Measurements from ENCODE around the gene LNPEP. TPM values are rescaled to one million over a fixed set of nuclear protein-coding genes. Genes with fewer than 3 reads are reported as not detected.

Gene LNPEP
- total RNA-seq, 1 donor from 2014 or later: 19.6 TPM

GRCh38 chr5:97021416-97021815 lies 85.5 kb downstream of the LNPEP start:
- peaks cover 9% of the 10 kb centered on the region for H3K4me1 ChIP-seq
- Mint-ChIP-seq H3K9me3 (no peaks in the 10 kb centered on the region), H3K4me3 (no peak overlapping the region), H3K36me3 (peaks cover 11% of the 10 kb centered on the region), H3K27me3 (ENCODE audit: insufficient read depth, low read depth) (no peaks in the 10 kb centered on the region), H3K27ac (no peak overlapping the region), H3K4me1 (peaks cover 3% of the 10 kb centered on the region)
- no peaks in the 10 kb centered on the region for H4K20me1 ChIP-seq (ENCODE audit: low read depth)
- no peaks in the 10 kb centered on the region for H3K27me3 ChIP-seq
- no peaks in the 10 kb centered on the region for H3K79me2 ChIP-seq (ENCODE audit: low read depth)
- no peaks in the 10 kb centered on the region for H3K9me3 ChIP-seq (ENCODE audit: low read depth)
- no peak overlapping the region for H2AFZ ChIP-seq (replicated peaks)
- H3K4me2 ChIP-seq: no peak overlapping the region
- H3K9ac ChIP-seq: no peak overlapping the region
- H3K36me3 ChIP-seq: no peaks in the 10 kb centered on the region
- no peak for TF ChIP-seq CTCF (IDR thresholded peaks at IDR 0.05)
- no peak for TF ChIP-seq EZH2phosphoT487 (IDR thresholded peaks at IDR 0.05)
- no peak for TF ChIP-seq EZH2 (IDR thresholded peaks at IDR 0.05)
- no peak overlapping the region for H3K4me3 ChIP-seq
- no peaks in the 10 kb centered on the region for H3F3A ChIP-seq (ENCODE audit: low read depth)
- DNase-seq (ENCODE audit: low spot score): no peak
- H3K27ac ChIP-seq: no peak overlapping the region

GRCh38 chr5:97022898-97023297 lies 87.0 kb downstream of the LNPEP start:
- no peaks in the 10 kb centered on the region for H3F3A ChIP-seq (ENCODE audit: low read depth)
- H3K4me3 Mint-ChIP-seq: no peak overlapping the region
- no peaks in the 10 kb centered on the region for H3K36me3 ChIP-seq
- H3K9ac ChIP-seq: no peak overlapping the region
- H2AFZ ChIP-seq (replicated peaks): no peak overlapping the region
- H3K4me3 ChIP-seq: no peak overlapping the region
- H3K27ac ChIP-seq: no peak overlapping the region
- H3K4me1 ChIP-seq: peaks cover 9% of the 10 kb centered on the region
- H3K79me2 ChIP-seq (ENCODE audit: low read depth): no peaks in the 10 kb centered on the region
- H3K9me3 Mint-ChIP-seq: no peaks in the 10 kb centered on the region
- DNase-seq (ENCODE audit: low spot score): no peak
- peaks cover 15% of the 10 kb centered on the region for H3K36me3 Mint-ChIP-seq
- no peaks in the 10 kb centered on the region for H3K27me3 ChIP-seq
- no peak overlapping the region for H3K4me2 ChIP-seq
- no peaks in the 10 kb centered on the region for H3K27me3 Mint-ChIP-seq (ENCODE audit: insufficient read depth, low read depth)
- no peak for TF ChIP-seq EZH2phosphoT487 (IDR thresholded peaks at IDR 0.05)
- H3K4me1 Mint-ChIP-seq: peaks cover 3% of the 10 kb centered on the region
- no peaks in the 10 kb centered on the region for H3K9me3 ChIP-seq (ENCODE audit: low read depth)
- no peaks in the 10 kb centered on the region for H4K20me1 ChIP-seq (ENCODE audit: low read depth)
- H3K27ac Mint-ChIP-seq: no peak overlapping the region

- Mint-ChIP-seq H3K27me3 (ENCODE audit: insufficient read depth, low read depth) (no peaks in the 10 kb centered on the region), H3K4me3 (no peak overlapping the region), H3K4me1 (no peaks in the 10 kb centered on the region), H3K36me3 (peaks cover 24% of the 10 kb centered on the region), H3K27ac (no peak overlapping the region), H3K9me3 (no peaks in the 10 kb centered on the region)
- Histone ChIP-seq H3K36me3 (no peaks in the 10 kb centered on the region), H3K27ac (no peak overlapping the region), H3F3A (ENCODE audit: low read depth) (no peaks in the 10 kb centered on the region), H3K79me2 (ENCODE audit: low read depth) (no peaks in the 10 kb centered on the region), H3K4me3 (no peak overlapping the region), H4K20me1 (ENCODE audit: low read depth) (no peaks in the 10 kb centered on the region), H3K9ac (no peak overlapping the region), H3K27me3 (no peaks in the 10 kb centered on the region), H3K4me1 (no peaks in the 10 kb centered on the region), H3K9me3 (ENCODE audit: low read depth) (no peaks in the 10 kb centered on the region), H2AFZ (replicated peaks) (no peak overlapping the region), H3K4me2 (no peak overlapping the region)
- TF ChIP-seq EZH2phosphoT487 (IDR thresholded peaks at IDR 0.05) (no peak), CTCF (IDR thresholded peaks at IDR 0.05) (no peak), EZH2 (IDR thresholded peaks at IDR 0.05) (no peak)
- no peak for DNase-seq (ENCODE audit: low spot score)
Observed at GRCh38 chr5:97026721-97027120, 90.8 kb downstream of the LNPEP start.

GRCh38 chr5:97037819-97038218 lies 101.9 kb downstream of the LNPEP start:
- no peak overlapping the region for H3K4me2 ChIP-seq
- Mint-ChIP-seq H3K36me3 (no peaks in the 10 kb centered on the region), H3K9me3 (no peaks in the 10 kb centered on the region), H3K4me3 (no peak overlapping the region), H3K4me1 (peaks cover 16% of the 10 kb centered on the region), H3K27me3 (ENCODE audit: insufficient read depth, low read depth) (no peaks in the 10 kb centered on the region), H3K27ac (no peak overlapping the region)
- no peaks in the 10 kb centered on the region for H3K36me3 ChIP-seq
- TF ChIP-seq CTCF (IDR thresholded peaks at IDR 0.05) (no peak), EZH2phosphoT487 (IDR thresholded peaks at IDR 0.05) (no peak), EZH2 (IDR thresholded peaks at IDR 0.05) (no peak)
- no peak overlapping the region for H3K9ac ChIP-seq
- H2AFZ ChIP-seq (replicated peaks): no peak overlapping the region
- H3K9me3 ChIP-seq (ENCODE audit: low read depth): no peaks in the 10 kb centered on the region
- no peak overlapping the region for H3K4me3 ChIP-seq
- H3K27me3 ChIP-seq: no peaks in the 10 kb centered on the region
- no peaks in the 10 kb centered on the region for H3K79me2 ChIP-seq (ENCODE audit: low read depth)
- H3F3A ChIP-seq (ENCODE audit: low read depth): no peaks in the 10 kb centered on the region
- no peak for DNase-seq (ENCODE audit: low spot score)
- H3K27ac ChIP-seq: no peak overlapping the region
- H3K4me1 ChIP-seq: peaks cover 12% of the 10 kb centered on the region
- no peaks in the 10 kb centered on the region for H4K20me1 ChIP-seq (ENCODE audit: low read depth)

Measured in neural progenitor cell (in vitro differentiated cells).